ENCODE data around the gene LMO7.
"Not testable (repeated sequence)": the region's sequence is repeated elsewhere in the genome, so short reads cannot be mapped to it uniquely, and the experiment has no call there.

LMO7 gene

DNA sequence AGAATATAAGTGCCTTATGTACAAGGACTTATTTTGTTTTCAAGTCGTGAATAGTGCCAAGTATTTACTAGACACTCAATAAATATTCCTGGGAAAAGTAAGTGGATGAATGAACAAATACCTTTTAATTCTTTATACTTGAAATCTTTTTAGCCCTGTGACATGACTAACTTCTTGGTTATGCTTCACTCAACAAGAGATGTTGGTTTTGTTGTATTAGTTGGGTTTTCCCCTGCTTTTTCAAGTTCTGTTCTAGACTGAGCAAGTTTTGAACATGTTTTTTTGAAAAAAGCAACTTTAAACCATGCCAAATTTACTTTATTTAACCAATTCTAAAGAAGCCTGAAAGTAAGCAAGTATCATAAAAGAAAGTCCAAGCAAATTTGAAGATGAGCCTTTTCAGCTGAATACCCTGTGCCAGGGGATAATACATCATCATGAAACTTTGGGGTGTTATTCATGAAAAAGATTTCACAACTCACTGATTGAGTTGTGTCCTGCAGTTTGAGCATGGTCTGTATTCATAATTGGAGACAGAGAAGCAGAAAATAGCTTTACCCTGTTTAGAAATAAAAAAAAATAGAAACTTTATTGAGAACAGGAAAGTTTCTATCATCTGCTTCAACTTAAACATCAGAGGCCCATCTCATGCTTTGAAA lies 11.1 kb downstream of the LMO7 start:
- no peak for DNase-seq (ENCODE audit: low read depth, low spot score)

DNA sequence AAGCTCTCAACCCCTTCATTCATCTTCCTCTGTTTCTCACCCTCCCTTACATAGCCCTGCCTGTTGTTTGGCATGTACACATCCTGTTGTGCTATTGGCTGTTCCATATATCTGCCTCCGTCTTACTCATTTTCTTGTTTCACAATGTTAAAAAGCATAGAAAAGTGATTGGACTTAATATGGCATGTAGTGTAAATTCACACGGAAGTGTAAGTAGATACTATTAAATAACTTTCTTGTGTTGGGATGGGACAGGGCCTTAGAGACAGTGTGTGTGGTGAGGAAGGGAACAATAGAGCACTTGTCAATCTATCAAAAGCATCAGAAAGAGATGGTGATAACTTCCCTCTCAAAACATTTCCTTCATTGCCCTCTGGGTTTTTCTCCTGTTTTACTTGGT lies 12.3 kb downstream of the LMO7 start:
- DNase-seq (ENCODE audit: low read depth, low spot score) = no peak

DNA sequence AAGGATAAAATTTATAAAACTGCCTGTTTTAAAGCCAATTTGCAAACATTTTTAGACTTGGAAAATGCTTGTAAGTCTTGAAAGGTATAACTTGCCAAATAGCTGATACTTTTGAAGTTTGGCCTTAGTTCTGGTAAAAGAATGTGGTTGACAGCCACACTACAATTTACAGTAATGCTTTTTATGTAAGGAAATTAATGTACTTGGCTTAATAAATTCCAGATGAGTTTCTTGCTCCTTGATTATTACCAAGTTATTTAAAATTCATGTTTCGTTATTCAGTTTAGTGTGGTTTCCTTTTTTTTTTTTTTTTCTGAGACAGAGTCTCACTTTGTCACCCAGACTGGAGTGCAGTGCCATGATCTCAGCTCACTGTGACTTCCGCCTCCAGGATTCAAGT lies 14.9 kb downstream of the LMO7 start:
- no peak for DNase-seq (ENCODE audit: low read depth, low spot score)

DNA sequence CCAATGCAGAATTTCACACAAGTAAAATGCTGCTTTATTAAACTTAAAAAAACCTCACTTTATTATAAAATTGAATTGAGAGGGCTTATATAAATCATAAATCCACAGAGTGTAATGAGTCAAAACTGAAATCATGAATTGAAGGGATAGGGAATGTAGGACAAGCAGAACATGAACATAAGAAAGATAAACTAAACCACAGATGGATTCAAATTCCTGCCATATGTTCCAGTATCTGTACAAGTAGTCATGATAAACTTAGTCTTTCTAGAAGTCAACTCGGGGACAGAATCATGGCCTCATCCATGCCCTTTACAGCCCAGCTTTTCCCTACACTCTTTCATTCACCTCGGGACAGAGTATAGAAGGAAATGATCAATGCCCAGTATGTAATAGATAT lies 16.6 kb downstream of the LMO7 start:
- DNase-seq (ENCODE audit: low read depth, low spot score) = no peak

DNA sequence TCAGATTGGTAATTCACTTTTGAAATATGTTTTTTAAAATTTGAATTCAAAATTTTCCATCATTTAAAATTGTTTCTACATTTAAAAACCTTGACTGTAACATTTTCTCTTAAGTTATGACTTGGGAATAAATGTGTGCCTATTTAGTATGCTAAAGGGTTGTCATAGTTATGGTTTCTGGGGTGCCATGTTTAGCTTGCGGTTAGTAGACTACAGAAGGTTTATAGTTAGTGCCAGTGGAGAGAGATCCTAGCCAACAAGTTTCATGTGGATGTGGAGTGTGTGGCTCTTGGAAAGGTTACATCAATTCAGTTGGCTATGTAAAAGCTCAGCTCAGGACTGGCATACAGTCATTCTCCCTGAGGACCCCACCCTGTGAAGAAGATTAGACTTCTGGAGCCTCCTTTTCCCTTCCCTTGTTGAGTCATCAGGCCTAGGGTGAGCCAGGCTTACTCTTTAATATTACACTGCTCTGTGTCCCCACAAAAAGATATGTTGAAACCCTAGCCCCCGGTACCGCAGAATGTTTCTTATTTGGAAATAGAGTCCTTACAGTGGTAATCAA lies 20.4 kb downstream of the LMO7 start:
- DNase-seq (ENCODE audit: low read depth, low spot score) = no peak

DNA sequence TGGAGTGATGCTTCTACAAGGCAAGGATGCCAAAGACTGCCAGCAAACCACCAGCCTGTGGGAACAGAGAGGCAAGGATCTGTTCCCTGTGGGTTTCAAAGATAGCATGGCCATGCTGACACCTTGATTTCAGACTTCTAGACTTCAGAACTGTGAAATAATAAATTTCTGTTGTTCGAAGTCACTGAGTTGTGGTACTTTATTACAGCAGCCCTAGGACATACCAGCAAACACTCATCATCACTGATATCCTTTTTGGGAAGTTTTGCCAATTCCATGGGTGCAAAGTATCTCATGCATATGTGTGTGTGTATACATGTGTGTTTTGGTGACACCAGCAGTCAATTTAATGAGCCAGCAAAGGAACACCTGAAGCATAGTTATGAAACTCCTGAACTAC lies 21.0 kb downstream of the LMO7 start:
- no peak for DNase-seq (ENCODE audit: low read depth, low spot score)

DNA sequence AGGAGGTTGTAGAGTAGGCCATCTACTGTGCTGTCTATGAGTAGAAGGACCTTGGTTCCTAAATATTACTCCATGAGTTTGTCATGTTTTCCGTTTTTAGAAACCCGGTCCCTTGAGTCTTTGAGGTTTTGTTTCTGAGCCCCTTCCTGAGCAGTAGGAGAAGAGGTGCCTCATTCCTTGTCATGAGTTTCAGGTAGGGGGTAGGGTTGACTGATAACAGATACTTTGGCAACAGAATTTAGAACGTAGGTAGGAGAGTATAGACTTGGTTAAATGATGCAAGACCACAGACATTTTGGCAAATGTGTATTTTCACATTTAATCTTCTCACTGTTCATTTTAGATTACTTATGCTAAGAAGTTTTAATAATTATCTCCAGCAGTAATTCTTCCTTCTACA lies 24.6 kb downstream of the LMO7 start:
- DNase-seq (ENCODE audit: low read depth, low spot score) = no peak

DNA sequence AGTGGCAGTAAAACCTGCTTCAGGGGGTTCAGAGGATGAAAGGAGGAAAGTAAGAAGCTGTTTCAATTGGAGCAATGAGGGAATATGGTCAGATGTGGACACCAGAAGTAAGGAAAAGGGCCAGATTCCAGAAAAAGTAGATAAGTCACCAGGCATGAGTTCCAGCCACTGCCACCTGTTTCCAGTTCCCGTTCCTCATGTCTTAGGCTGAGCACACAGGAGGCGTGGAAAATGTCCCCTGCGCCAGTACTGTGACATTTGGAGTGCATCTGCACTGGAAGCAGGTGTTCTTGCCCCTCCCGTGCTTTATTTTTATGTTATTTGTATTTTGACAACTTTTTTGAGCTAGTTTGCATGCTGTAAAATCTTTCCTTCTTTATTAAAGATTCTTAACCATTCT lies 25.3 kb downstream of the LMO7 start:
- no peak for DNase-seq (ENCODE audit: low read depth, low spot score)

DNA sequence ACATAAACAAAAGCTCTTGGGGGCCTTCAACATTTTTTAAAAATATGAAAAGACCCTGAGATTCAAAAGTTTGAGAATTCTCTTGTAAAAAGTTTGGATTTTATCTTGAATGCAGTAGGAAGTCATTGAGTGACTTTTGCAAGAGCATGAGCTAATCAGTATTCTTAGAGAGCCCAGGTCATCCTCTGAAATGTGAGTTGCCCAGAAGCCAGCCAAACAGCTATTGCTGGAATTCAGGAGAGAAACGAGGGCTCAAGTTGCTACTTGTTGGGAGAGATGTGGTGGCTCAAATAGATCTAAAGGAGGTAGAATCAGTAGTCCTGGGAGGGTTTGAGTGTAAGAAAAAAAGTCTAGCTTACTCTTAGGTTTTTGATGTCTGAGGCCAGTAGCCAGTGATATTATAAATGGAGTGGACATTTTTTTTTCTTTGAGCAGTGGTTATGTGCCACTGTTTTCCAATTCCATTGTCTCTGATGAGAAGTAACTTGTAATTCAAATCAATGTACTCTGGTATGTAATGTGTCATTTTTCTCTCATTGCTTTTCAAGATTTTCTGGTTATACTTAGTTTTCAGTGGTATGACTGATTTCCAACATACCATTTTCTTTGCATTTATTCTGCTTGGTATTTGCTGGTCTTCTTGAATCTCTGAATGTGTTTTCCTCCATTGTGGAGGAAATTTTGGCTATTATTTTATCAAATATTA lies 30.7 kb downstream of the LMO7 start:
- peak; percentile 23 for DNase-seq (ENCODE audit: low read depth, low spot score)

DNA sequence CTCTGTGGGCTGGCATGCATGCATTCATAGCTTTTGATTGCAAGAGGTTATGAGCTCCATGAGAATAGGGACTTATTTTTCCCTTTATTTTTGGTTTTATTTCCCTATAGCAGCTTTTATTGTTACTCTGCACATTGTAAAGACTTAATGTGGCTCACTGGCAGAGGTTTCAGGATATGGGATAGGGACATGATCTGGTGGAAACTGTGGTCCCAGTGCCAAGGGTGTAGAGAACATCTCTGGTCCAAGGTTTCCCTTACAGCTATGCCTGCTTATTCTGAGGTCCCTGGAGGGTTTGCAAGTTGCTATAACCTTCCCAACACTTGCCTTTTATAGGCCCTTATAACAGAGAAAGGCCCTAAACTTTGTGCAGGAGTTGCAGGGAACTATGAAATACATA lies 33.6 kb downstream of the LMO7 start:
- no peak for DNase-seq (ENCODE audit: low read depth, low spot score)

DNA sequence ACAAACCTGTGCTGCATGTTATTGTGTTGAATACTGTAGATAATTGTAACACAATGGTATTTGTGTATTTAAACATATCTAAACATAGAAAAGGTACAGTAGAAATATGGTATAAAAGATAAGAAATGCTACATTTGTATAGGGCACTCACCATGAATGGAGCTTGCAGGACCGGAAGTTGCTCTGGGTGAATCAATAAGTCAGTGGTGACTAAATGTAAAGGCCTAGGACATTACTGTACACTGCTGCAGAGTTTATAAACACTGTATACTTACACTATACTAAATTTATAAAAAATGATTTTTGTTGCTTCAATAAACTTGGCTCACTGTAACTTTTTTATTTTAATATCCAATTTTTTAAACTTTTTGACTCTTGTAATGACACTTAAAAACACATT lies 34.4 kb downstream of the LMO7 start:
- no peak for DNase-seq (ENCODE audit: low read depth, low spot score)

DNA sequence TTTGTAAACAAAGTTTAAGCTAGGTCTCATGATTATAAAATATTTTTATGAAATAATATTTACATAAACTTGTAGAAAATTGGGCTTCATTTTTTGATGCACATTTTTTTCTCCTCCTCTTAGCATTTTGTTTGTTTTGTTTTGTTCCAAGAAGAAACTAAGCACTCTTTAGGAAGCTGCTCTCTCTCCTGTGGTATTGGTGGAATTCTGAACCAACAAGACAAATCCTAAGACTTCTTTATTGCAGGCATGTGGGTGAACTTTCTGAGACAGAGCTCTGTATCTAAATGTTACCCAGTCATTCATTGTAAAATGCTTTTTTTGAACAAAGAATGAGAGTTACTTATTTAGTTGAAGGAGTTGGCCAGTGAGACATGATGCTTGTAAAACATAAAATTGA lies 39.3 kb downstream of the LMO7 start:
- DNase-seq (ENCODE audit: low read depth, low spot score) = no peak

DNA sequence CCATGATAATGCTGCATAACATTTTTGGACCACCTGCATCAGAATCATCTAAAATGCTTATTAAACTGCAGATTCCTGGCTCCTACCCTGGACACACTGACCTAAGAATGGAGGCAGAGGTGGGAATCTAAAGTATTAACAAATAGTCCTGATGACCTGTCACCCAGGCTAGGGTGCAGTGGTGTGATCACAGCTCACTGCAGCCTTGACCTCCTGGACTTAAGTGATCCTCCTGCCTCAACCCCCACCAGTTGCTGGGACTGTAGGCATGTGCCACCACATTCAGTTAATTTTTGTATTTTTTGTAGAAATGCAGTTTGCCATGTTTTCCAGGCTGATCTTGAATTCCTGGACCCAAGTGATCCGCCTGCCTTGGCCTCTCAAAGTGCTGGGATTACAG lies 43.3 kb downstream of the LMO7 start:
- no peak for DNase-seq (ENCODE audit: low read depth, low spot score)

DNA sequence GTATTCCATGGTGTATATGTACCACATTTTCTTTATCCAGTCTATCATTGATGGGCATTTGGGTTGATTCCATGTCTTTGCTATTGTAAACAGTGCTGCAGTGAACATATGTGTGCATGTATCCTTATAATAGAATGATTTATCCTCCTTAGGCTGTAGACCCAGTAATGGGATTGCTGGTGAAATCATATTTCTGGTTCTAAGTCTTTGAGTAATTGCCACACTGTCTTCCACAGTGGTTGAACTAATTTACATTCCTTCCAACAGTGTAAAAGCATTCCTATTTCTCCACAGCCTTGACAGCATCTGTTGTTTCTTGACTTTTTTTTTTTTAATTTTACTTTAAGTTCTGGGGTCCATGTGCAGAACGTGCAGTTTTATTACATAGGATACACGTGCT lies 44.1 kb downstream of the LMO7 start:
- DNase-seq (ENCODE audit: low read depth, low spot score) = not testable (repeated sequence)

DNA sequence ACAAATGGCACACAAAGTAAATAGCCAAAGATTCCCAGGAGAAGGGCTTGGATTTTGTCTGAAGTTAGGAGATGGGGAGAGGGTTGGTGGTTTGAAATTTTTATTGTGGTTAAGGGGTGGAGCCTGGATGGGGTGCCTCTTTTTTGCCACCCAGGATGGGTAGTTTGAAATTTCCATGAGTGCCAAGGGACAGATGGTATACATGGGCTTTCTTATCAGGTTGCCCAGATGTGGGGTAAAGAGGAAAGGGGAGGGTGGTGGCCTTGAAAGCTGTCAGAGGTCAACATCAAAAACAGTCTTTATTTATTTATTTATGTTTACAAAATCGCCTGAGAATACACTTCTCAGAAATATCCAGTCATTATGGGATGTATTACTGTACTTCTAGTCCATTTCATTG lies 46.2 kb downstream of the LMO7 start:
- DNase-seq (ENCODE audit: low read depth, low spot score) = no peak

DNA sequence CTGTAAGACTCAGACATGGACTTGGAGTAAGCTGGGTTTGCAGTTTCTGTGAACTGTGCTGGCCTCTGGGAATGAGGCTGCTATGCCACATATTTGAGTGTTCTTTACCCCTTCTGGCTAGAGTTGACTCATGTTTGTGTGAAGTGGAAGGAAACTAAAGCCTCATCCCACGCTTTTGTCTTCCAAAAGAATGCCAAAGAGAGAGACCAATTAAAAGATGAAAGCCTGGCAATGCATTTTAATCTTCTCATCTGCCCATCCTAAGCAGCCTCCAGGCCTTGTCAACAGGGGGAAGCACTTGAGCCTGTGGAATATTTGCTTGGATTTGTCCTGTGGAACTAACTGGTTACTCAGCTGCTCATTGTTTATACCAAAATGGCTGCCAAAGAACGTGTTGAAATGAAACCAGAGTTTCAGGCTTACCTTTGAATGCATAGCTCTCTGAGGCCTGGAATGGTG lies 49.1 kb downstream of the LMO7 start:
- peak; percentile 87 for DNase-seq (ENCODE audit: low read depth, low spot score)

DNA sequence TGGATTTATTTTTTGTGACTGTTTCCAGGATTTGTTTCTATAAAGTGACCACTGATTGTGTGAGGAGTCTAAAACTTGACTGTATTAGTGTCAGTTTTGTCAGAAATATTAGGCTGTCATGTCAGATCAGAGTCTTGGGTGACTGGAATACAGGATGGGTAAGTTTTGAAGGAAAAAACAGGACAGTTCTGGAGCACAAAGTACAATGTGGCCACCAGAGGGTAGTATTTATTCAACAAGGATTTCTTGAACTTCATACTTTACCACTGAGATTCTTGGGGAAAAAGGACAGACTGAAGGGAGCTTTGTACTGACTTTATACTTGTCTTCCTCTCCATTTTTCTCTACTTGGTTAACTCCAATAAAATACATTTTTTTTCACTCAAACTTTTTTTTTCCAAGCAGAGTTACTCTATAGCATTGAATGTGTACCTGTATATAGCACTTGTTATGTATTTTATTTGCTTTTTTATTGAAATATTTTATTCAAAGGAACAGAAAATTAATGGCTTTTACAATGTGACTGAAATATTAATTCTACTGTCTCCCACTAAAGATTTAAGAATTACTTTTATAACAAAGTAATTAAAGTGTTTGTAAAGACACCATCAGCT lies 51.1 kb downstream of the LMO7 start:
- no peak for DNase-seq (ENCODE audit: low read depth, low spot score)

DNA sequence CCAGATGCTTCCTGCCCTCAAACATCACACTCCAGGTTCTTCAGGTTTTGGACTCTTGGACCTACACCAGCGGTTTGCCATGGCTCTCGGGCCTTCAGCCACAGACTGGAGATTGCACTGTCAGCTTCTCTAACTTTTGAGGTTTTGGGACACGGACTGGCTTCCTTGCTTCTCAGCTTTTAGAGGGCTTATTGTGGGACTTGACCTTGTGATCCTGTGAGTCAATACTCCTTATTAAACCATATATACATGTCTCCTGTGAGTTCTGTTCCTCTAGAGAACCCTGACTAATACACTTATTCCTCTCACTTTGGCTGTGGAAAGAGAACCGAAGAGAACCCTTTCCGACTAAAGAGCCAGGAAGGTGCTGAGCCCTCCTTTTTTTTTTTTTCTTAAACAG lies 53.6 kb downstream of the LMO7 start:
- no peak for DNase-seq (ENCODE audit: low read depth, low spot score)

DNA sequence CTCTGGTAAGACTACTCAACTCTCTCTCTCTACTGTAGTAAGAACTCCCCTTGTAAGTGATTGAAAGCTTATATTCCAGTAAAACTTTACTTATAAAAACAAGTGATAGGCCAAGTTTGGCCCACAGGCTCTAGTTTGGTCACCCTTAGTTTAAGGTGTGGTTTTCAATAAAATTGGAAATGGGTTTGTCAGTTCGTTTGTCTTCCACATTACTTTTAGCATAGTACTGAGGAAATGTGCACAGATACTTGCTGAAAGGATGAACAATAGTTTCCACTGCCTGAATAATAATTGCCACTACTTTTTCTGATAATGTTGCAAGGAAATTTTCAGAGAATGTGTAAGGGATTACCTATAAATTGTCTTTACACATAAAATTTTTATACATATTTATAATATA lies 54.5 kb downstream of the LMO7 start:
- DNase-seq (ENCODE audit: low read depth, low spot score) = no peak

DNA sequence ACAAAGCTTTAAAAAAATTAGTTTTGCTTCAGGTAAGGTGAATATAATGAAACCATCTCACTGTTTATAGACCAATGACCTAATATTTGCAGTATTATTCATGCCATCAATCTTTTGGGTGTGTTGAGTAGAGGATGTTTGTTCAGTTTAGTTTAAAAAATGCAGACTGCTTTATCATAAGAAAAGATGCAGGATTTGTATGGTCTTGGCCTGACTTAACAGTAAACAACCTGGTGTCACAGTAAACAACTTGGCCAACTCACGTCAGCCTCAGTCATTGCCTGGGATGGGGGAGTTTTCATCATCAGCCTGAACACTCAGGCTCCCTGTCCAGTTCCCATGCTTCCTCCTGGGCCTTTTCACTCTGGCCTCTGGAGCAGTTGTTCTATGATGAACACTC lies 55.1 kb downstream of the LMO7 start:
- DNase-seq (ENCODE audit: low read depth, low spot score) = no peak

DNA sequence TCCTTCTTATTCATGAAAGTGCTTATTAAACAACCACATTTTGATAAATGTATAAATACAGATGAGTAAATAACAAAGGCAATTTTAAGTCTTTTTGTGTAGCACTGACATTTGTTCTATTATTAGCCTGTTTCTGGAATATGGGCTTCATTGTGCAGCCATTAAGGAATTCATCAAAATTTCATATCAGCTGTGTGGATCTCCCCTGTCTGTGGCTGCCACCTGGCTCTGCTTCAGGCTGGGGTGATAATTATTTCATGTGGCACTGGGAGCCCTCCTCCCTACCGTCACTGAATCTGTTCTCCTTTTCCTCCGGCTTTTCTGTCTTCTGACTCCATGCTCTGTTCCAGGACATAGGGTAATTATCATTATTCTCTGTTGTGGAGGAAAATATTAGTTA lies 57.1 kb downstream of the LMO7 start:
- DNase-seq (ENCODE audit: low read depth, low spot score) = no peak

DNA sequence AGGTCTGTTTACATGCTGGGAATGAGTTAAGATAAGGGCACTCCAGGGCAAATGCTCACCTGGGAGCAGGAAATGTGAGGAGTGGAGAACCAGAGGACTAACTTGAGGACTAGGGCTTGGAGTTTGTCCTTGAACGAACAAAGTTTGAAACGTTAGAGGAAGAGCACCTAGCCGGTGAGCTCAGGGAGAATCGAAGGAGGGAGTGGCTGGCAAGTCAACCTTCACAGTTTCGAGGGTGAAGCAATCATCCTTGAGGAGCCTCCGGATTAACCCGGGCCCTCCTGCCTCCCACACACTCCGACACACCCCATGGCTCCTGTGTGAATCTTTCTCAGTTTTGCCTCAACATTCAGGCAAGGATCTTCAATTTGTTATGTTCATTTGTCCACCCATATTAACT lies 58.6 kb downstream of the LMO7 start:
- DNase-seq (ENCODE audit: low read depth, low spot score) = no peak

DNA sequence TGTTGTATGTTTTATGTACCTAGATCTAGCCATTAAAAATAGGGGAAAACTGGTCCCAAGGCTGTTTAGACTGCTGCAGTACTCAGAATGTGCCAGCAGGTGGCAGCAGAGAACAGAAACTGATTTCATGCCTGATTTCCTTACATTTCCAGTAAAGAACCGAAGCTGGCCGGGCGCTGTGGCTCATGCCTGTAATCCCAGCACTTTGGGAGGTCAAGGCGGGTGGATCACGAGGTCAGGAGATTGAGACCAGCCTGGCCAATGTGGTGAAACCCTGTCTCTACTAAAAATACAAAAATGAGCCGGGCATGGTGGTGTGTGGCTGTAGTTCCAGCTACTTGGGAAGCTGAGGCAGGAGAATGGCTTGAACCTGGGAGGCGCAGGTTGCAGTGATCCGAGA lies 59.8 kb downstream of the LMO7 start:
- DNase-seq (ENCODE audit: low read depth, low spot score) = peak; percentile 76
